Omental fat pad (tissue), 4 donors: ENCODE data around the gene PCDHAC2. TPM values are rescaled to one million over a fixed set of nuclear protein-coding genes. Genes with fewer than 3 reads are reported as not detected.

Experiments used
- ATAC-seq: fragments of 150-250 bp; one replicate; pipeline ENCODE4 v1.9.1; 2016; ENCODE audit warnings: mild to moderate bottlenecking, moderate library complexity; ENCODE audit not compliant: low FRiP score
- DNase-seq: peaks from one replicate; pipeline ENCODE4 v3.0.0-alpha.2; 2019; ENCODE audit warnings: low spot score
- CTCF ChIP-seq, 3 donors: fragments of 450-650 bp; IDR thresholded peaks; one replicate each; pipeline ENCODE4 v1.5.1; 2016 to 2017; ENCODE audit warnings: antibody characterized with exemption in 3 of 3, mild to moderate bottlenecking in 3 of 3, moderate library complexity in 2 of 3
- total RNA-seq, 4 donors: library from RNA; depleted of rRNA; stranded (reverse); fragments of >200 nt; gene quantifications; one replicate each; pipeline ENCODE4 v1.1.0, GENCODE V29; 2016

Gene PCDHAC2
- total RNA-seq, 4 donors from 2014 or later: 3.1 to 10.0 (median 3.8) TPM

GRCh38 chr5:141001446-141001843 lies 35.2 kb downstream of the PCDHAC2 start:
- ATAC-seq: peak; percentile 88
- DNase-seq: peak; percentile 58
- no peak for TF ChIP-seq CTCF (IDR thresholded peaks at IDR 0.05)

- ATAC-seq (peak; percentile 79), DNase-seq (no peak)
- TF ChIP-seq CTCF (IDR thresholded peaks at IDR 0.05): no peak
Observed at GRCh38 chr5:141001844-141002604, 35.7 kb downstream of the PCDHAC2 start.

GRCh38 chr5:141002605-141002965 lies 36.3 kb downstream of the PCDHAC2 start:
- no peak for TF ChIP-seq CTCF (IDR thresholded peaks at IDR 0.05)
- no peak for ATAC-seq

GRCh38 chr5:141003031-141003430 lies 36.8 kb downstream of the PCDHAC2 start:
- no peak for TF ChIP-seq CTCF (IDR thresholded peaks at IDR 0.05)
- ATAC-seq: no peak
- DNase-seq: no peak

More at GRCh38 chr5:141002605-141002965, 36.3 kb downstream of the PCDHAC2 start:
- no peak for DNase-seq

GRCh38 chr5:141003791-141004611 lies 37.7 kb downstream of the PCDHAC2 start:
- TF ChIP-seq CTCF (IDR thresholded peaks at IDR 0.05): no peak
- DNase-seq: no peak
- ATAC-seq: peak; percentile 43

- ATAC-seq (no peak), DNase-seq (no peak)
- TF ChIP-seq CTCF (IDR thresholded peaks at IDR 0.05): no peak
Observed at GRCh38 chr5:141007791-141008190, 41.5 kb downstream of the PCDHAC2 start.
